Choroid plexus epithelial cell (primary cell): ENCODE measurements around the gene SMCHD1.
A peak's percentile ranks its signal among the peaks of the same experiment; 100 is the strongest.
"Not testable (repeated sequence)": the region's sequence is repeated elsewhere in the genome, so short reads cannot be mapped to it uniquely, and the experiment has no call there.

ENCODE experiments used
- DNase-seq: peaks from one replicate; pipeline ENCODE4 v3.0.0-alpha.2; 2010; ENCODE audit warnings: low read depth
- H3K4me3 ChIP-seq: 2 replicates; pipeline ENCODE4 v1.5.1; 2011; ENCODE audit warnings: low read depth, mild to moderate bottlenecking, control low read depth, low read length, moderate library complexity
- CTCF ChIP-seq: conservative IDR thresholded peaks from 2 replicates; pipeline ENCODE4 v1.5.1; 2011; ENCODE audit warnings: low read depth, mild to moderate bottlenecking, control low read depth, inconsistent platforms, low read length, moderate library complexity

SMCHD1 gene

GRCh38 chr18:2792395-2792794 lies 136.9 kb downstream of the SMCHD1 start:
- TF ChIP-seq CTCF = no peak
- H3K4me3 ChIP-seq = no peak overlapping the region
- no peak for DNase-seq

- TF ChIP-seq CTCF = no peak
- DNase-seq = no peak
Observed at GRCh38 chr18:2794159-2794558, 138.6 kb downstream of the SMCHD1 start.

GRCh38 chr18:2797951-2798350 lies 142.4 kb downstream of the SMCHD1 start:
- no peak for TF ChIP-seq CTCF
- H3K4me3 ChIP-seq = no peak overlapping the region
- DNase-seq = no peak

More at GRCh38 chr18:2794159-2794558, 138.6 kb downstream of the SMCHD1 start:
- H3K4me3 ChIP-seq = no peak overlapping the region

- H3K4me3 ChIP-seq = no peak overlapping the region
- TF ChIP-seq CTCF = no peak
Observed at GRCh38 chr18:2799369-2799768, 143.8 kb downstream of the SMCHD1 start.

GRCh38 chr18:2805970-2806943 lies 150.7 kb downstream of the SMCHD1 start:
- H3K4me3 ChIP-seq = no peak overlapping the region
- peak; percentile 63 for DNase-seq
- TF ChIP-seq CTCF = no peak

More at GRCh38 chr18:2799369-2799768, 143.8 kb downstream of the SMCHD1 start:
- no peak for DNase-seq

GRCh38 chr18:2808640-2809039 lies 153.1 kb downstream of the SMCHD1 start:
- not testable (repeated sequence) for DNase-seq, H3K4me3 ChIP-seq

- DNase-seq, H3K4me3 ChIP-seq: not testable (repeated sequence)
Observed at GRCh38 chr18:2809666-2810183, 154.2 kb downstream of the SMCHD1 start.

- H3K4me3 ChIP-seq = no peak overlapping the region
- TF ChIP-seq CTCF = no peak
- DNase-seq = no peak
Observed at GRCh38 chr18:2811416-2811815, 155.9 kb downstream of the SMCHD1 start.
